Endothelial cell of umbilical vein (primary cell): Measurements from ENCODE around the gene PIM2. TPM values are rescaled to one million over a fixed set of nuclear protein-coding genes. Genes with fewer than 3 reads are reported as not detected.

ENCODE experiments used
- BruUV-seq: library from RNA; stranded (reverse); fragments of 400-500 nt; replicated peaks from 2 replicates; lab custom pipeline; 2021; lab: Mats Ljungman, UMichigan
- CTCF ChIA-PET: fragments of 300-600, 350-600 bp; sonication (Branson Sonifier 250); formaldehyde crosslinking; loops from one replicate; lab custom pipeline; 2021; ENCODE audit warnings: antibody characterized with exemption, inconsistent platforms; lab: Charles Lee
- POLR2A ChIA-PET: fragments of 300-600, 350-600 bp; sonication (Branson Sonifier 250); formaldehyde crosslinking; loops from one replicate; lab custom pipeline; 2021; ENCODE audit warnings: antibody characterized with exemption, inconsistent platforms; lab: Charles Lee
- DNase-seq: peaks from one replicate; pipeline ENCODE4 v3.0.0-alpha.2; 2011; ENCODE audit warnings: low read depth, low spot score
- FAIRE-seq: peaks from 2 replicates; lab custom pipeline; 2011; peaks lifted over from hg19 to GRCh38; lab: Jason Lieb, UNC
- H2AFZ ChIP-seq: 2 replicates; pipeline ENCODE4 v1.6.0; 2012; ENCODE audit warnings: low read depth, low read length, control low read depth, inconsistent platforms
- H3K27ac ChIP-seq: 2 replicates; pipeline ENCODE4 v1.5.1; 2011; ENCODE audit warnings: low read depth, mild to moderate bottlenecking, control low read depth, low read length, moderate library complexity; ENCODE audit not compliant: insufficient read depth
- H3K27me3 ChIP-seq, 2 experiments: 2 replicates each; pipeline versions ENCODE4 v1.6.0 to v1.6.1; 2011; ENCODE audit warnings: low read length in 2 of 2, mixed read lengths in 1 of 2; ENCODE audit not compliant: control insufficient read depth in 2 of 2, insufficient read depth in 2 of 2
- H3K36me3 ChIP-seq, 2 experiments: 2 replicates in 1 of 2; 3 replicates in 1 of 2; pipeline ENCODE4 v1.5.1; 2011; ENCODE audit warnings: low read length in 2 of 2, mild to moderate bottlenecking in 1 of 2, moderate library complexity in 1 of 2; ENCODE audit not compliant: control insufficient read depth in 2 of 2, insufficient read depth in 2 of 2; ENCODE audit errors: extremely low read depth in 1 of 2
- H3K4me1 ChIP-seq: 3 replicates; pipeline ENCODE4 v1.5.1; 2011; ENCODE audit warnings: mild to moderate bottlenecking, low read length; ENCODE audit not compliant: control insufficient read depth, insufficient read depth; ENCODE audit errors: extremely low read depth
- H3K4me2 ChIP-seq: 2 replicates; pipeline ENCODE4 v1.6.1; 2011; ENCODE audit warnings: low read length, control low read depth, mixed read lengths; ENCODE audit not compliant: insufficient read depth
- H3K4me3 ChIP-seq, 3 experiments: fragments of 200-600 bp in 1 of 3; sonication (generic), shearing (Covaris generic) in 1 of 3; replicated peaks in 1 of 3; 2 replicates each; pipeline ENCODE4 v1.5.1; 2011 to 2016; ENCODE audit warnings: control low read depth in 3 of 3, low read length in 3 of 3, mild to moderate bottlenecking in 2 of 3, inconsistent platforms in 1 of 3, low read depth in 1 of 3, moderate library complexity in 1 of 3; ENCODE audit not compliant: insufficient read depth in 1 of 3
- H3K79me2 ChIP-seq: 2 replicates; pipeline ENCODE4 v1.6.0; 2012; ENCODE audit warnings: low read length, inconsistent platforms; ENCODE audit not compliant: control insufficient read depth, insufficient read depth
- H3K9ac ChIP-seq: replicated peaks from 2 replicates; pipeline ENCODE3; 2011; ENCODE audit warnings: low read length, control low read depth; ENCODE audit not compliant: insufficient read depth; ENCODE audit errors: extremely low read depth
- H3K9me1 ChIP-seq: replicated peaks from 3 replicates; pipeline ENCODE4 v1.6.0; 2011; ENCODE audit warnings: mild to moderate bottlenecking, low read length; ENCODE audit not compliant: control insufficient read depth, insufficient read depth; ENCODE audit errors: extremely low read depth
- H3K9me3 ChIP-seq: replicated peaks from 2 replicates; pipeline ENCODE4 v1.5.1; 2012; ENCODE audit warnings: low read length, inconsistent platforms; ENCODE audit not compliant: control insufficient read depth, insufficient read depth
- H4K20me1 ChIP-seq: replicated peaks from 2 replicates; pipeline ENCODE3; 2011; ENCODE audit warnings: mild to moderate bottlenecking, low read length; ENCODE audit not compliant: control insufficient read depth, insufficient read depth; ENCODE audit errors: extremely low read depth
- EZH2 ChIP-seq: IDR thresholded peaks from 2 replicates; pipeline ENCODE4 v1.6.1; 2012; ENCODE audit warnings: borderline replicate concordance, low read depth, mild to moderate bottlenecking, moderate library complexity, low read length, inconsistent platforms; ENCODE audit not compliant: severe bottlenecking
- FOS ChIP-seq: IDR thresholded peaks from 2 replicates; pipeline ENCODE4 v1.6.1; 2011; ENCODE audit warnings: mild to moderate bottlenecking, low read length, moderate library complexity, borderline replicate concordance; ENCODE audit not compliant: insufficient read depth
- GATA2 ChIP-seq: IDR thresholded peaks from 2 replicates; pipeline ENCODE4 v1.7.0; 2011; ENCODE audit warnings: low read depth, mild to moderate bottlenecking, moderate library complexity, mixed read lengths, low read length; ENCODE audit not compliant: insufficient read length, insufficient read depth
- JUN ChIP-seq: IDR thresholded peaks from 2 replicates; pipeline ENCODE4 v1.6.1; 2011; ENCODE audit warnings: borderline replicate concordance, low read depth; ENCODE audit not compliant: insufficient read length, insufficient read depth
- MYC ChIP-seq: IDR thresholded peaks from one replicate; pipeline ENCODE4 v1.6.1; 2011; ENCODE audit warnings: mild to moderate bottlenecking, low read depth, low read length
- POLR2A ChIP-seq: IDR thresholded peaks from 2 replicates; pipeline ENCODE4 v1.6.1; 2012; ENCODE audit warnings: low read depth, mild to moderate bottlenecking, control low read depth, low read length
- POLR2AphosphoS5 ChIP-seq: IDR thresholded peaks from 2 replicates; pipeline ENCODE4 v1.6.1; 2012; ENCODE audit warnings: low read depth, mild to moderate bottlenecking, control low read depth, low read length, moderate library complexity; ENCODE audit not compliant: insufficient read depth
- dilution Hi-C: fragments of 300-500 bp; cut with MboI; formaldehyde crosslinking; loops from one replicate; pipeline ENCODE4 v1.15.0; 2019; ENCODE audit warnings: low sequenced_read_pairs; ENCODE audit not compliant: extremely low pct_ligation_motif_present
- intact Hi-C: fragments of 100-400 bp; cut with micrococcal nuclease; formaldehyde crosslinking; loops from one replicate; pipeline ENCODE4 v1.10.0; 2022
- polyA plus RNA-seq, 4 experiments: library from polyadenylated mRNA; depleted of rRNA in 3 of 4; stranded (reverse) in 3 of 4; unstranded in 1 of 4; fragments of >200 nt; gene quantifications; 2 replicates each; pipeline versions ENCODE4 v1.2.1 to v1.2.3, GENCODE V29; 2011 to 2012; ENCODE audit warnings: missing spikeins in 1 of 4
- total RNA-seq: library from RNA; stranded (reverse); gene quantifications from 2 replicates; pipeline ENCODE4 v1.2.3, GENCODE V29; 2021
- TF ChIP-seq, protein P1 (sequence below): IDR thresholded peaks from 2 replicates; pipeline ENCODE4 v1.6.1; 2011; ENCODE audit not compliant: insufficient read depth, insufficient read length
- TF ChIP-seq, protein P2 (sequence below), 2 donors: IDR thresholded peaks; 1 replicate in 1 of 2; 2 replicates in 1 of 2; pipeline ENCODE4 v1.5.1; 2011; ENCODE audit warnings: low read length in 2 of 2, mild to moderate bottlenecking in 2 of 2, moderate library complexity in 2 of 2, control low read depth in 1 of 2, inconsistent platforms in 1 of 2, low read depth in 1 of 2; ENCODE audit not compliant: insufficient read depth in 1 of 2; ENCODE audit errors: extremely low read depth in 1 of 2

PIM2 gene
- total and polyA plus RNA-seq, 2 donors (not counting 3 experiments of a cell fraction or from before 2014, with no cell fraction given): 7.4 to 7.5 TPM

DNA sequence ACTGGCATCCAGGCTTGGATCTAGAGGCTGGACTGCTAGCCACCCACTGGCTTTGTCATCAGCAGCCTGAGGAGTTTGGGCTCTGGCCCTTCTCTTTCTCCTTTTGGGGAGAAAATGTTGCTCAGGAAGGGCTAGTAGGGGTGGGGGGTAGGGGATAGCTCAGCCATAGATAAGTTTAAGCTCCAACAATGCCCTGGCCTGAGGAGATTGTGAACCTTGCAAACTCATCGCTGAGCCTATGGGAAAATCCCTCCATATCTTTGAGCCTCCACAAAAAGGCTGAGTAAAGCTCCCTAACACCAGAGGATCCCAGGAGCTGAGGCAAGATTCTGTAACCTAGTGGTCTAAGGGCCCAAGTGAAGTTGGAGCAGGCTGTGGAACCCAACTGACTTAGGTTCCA lies 29.8 kb upstream of the PIM2 start:
- TF ChIP-seq POLR2A: no peak
- TF ChIP-seq JUN: no peak
- TF ChIP-seq FOS: no peak
- no peak for TF ChIP-seq GATA2
- TF ChIP-seq EZH2: no peak
- TF ChIP-seq, protein P1, sequence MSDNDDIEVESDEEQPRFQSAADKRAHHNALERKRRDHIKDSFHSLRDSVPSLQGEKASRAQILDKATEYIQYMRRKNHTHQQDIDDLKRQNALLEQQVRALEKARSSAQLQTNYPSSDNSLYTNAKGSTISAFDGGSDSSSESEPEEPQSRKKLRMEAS: no peak
- no peak for TF ChIP-seq MYC
- TF ChIP-seq POLR2AphosphoS5: no peak
- TF ChIP-seq, protein P2, sequence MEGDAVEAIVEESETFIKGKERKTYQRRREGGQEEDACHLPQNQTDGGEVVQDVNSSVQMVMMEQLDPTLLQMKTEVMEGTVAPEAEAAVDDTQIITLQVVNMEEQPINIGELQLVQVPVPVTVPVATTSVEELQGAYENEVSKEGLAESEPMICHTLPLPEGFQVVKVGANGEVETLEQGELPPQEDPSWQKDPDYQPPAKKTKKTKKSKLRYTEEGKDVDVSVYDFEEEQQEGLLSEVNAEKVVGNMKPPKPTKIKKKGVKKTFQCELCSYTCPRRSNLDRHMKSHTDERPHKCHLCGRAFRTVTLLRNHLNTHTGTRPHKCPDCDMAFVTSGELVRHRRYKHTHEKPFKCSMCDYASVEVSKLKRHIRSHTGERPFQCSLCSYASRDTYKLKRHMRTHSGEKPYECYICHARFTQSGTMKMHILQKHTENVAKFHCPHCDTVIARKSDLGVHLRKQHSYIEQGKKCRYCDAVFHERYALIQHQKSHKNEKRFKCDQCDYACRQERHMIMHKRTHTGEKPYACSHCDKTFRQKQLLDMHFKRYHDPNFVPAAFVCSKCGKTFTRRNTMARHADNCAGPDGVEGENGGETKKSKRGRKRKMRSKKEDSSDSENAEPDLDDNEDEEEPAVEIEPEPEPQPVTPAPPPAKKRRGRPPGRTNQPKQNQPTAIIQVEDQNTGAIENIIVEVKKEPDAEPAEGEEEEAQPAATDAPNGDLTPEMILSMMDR (IDR thresholded peaks at IDR 0.05; ENCODE audit: extremely low read depth in 1 of 2, insufficient read depth in 1 of 2, low read depth in 1 of 2, low read length in 2 of 2): no peak
- dilution Hi-C loops (no loop called here), intact Hi-C loops (loop anchor here (5.0 kb wide), 1 partner anchor 301 kb away; no protein-coding TSS in a partner anchor)
- no TSS peak for BruUV-seq
- Histone ChIP-seq H3K9ac (no peak overlapping the region), H3K36me3 (peaks cover 0 to 5% of the 10 kb centered on the region in 2 experiments), H3K9me3 (no peaks in the 10 kb centered on the region), H3K4me1 (no peaks in the 10 kb centered on the region), H3K9me1 (no peaks in the 10 kb centered on the region), H4K20me1 (no peaks in the 10 kb centered on the region), H2AFZ (no peak overlapping the region), H3K4me2 (no peak overlapping the region), H3K27me3 (no peaks in the 10 kb centered on the region), H3K4me3 (no peak overlapping the region), H3K79me2 (peaks cover 44% of the 10 kb centered on the region), H3K27ac (no peak overlapping the region)
- FAIRE-seq (no peak), DNase-seq (no peak)
- CTCF ChIA-PET: no interaction called here
- POLR2A ChIA-PET: no interaction called here
